ENCODE results near the gene KCNH6. TPM values are rescaled to one million over a fixed set of nuclear protein-coding genes. Genes with fewer than 3 reads are reported as not detected.

The KCNH6 gene, protein sequence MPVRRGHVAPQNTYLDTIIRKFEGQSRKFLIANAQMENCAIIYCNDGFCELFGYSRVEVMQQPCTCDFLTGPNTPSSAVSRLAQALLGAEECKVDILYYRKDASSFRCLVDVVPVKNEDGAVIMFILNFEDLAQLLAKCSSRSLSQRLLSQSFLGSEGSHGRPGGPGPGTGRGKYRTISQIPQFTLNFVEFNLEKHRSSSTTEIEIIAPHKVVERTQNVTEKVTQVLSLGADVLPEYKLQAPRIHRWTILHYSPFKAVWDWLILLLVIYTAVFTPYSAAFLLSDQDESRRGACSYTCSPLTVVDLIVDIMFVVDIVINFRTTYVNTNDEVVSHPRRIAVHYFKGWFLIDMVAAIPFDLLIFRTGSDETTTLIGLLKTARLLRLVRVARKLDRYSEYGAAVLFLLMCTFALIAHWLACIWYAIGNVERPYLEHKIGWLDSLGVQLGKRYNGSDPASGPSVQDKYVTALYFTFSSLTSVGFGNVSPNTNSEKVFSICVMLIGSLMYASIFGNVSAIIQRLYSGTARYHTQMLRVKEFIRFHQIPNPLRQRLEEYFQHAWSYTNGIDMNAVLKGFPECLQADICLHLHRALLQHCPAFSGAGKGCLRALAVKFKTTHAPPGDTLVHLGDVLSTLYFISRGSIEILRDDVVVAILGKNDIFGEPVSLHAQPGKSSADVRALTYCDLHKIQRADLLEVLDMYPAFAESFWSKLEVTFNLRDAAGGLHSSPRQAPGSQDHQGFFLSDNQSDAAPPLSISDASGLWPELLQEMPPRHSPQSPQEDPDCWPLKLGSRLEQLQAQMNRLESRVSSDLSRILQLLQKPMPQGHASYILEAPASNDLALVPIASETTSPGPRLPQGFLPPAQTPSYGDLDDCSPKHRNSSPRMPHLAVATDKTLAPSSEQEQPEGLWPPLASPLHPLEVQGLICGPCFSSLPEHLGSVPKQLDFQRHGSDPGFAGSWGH
- not detected for total RNA-seq

GRCh38 chr17:63523253-63523855, at the start of gene KCNH6:
TSS of gene KCNH6 (plus strand) at chr17:63523358. CDS start at chr17:63523414, 56 bp downstream.
- no peak for TF ChIP-seq CTCF (IDR thresholded peaks at IDR 0.05; ENCODE audit: low read depth)

GRCh38 chr17:63474174-63474573, 49.0 kb upstream of the KCNH6 start:
- TF ChIP-seq CTCF (IDR thresholded peaks at IDR 0.05; ENCODE audit: low read depth) = no peak

DNA sequence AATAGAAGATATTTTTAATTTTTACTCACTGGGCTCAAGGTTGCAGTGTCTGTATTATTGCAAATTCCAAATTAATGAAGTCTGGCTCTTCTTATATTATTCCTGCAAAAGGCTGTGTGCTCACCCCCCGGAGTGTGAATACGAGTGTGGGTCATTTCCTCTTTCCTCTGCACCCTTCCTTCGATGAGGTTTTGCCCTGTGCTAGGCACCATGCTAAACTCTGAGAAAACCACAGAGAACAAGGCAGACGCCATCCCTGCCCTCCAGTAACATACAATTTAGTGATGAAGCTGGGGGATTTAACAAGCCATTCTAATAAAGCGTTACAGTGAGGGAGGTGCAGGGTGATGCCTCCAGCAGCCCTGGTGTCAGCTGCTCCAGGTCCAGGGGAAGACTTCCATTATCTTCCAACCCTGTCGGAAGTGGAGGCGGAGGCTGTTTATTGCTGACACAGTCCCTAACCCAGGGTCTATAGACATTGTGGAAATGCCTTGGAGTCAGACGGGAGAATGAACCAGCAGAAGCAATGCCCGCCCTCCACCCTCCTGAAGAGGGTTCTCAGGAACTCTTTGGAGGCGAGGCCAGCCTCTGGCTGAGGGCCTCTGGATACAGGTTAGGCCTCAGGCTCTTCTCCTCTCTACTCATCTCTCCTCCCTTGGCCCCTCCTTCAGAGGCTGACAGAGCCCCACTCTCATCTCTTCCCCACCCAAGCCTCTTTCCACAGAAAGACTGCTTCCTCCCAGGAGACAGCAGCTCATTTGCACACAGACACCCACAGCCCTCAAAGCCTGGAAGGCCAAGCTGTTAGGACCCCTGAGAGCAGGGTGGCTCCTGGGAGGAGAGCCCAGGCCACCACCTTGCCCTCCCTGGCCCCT, 48.3 kb upstream of the KCNH6 start:
- no peak for TF ChIP-seq CTCF (IDR thresholded peaks at IDR 0.05; ENCODE audit: low read depth)

DNA sequence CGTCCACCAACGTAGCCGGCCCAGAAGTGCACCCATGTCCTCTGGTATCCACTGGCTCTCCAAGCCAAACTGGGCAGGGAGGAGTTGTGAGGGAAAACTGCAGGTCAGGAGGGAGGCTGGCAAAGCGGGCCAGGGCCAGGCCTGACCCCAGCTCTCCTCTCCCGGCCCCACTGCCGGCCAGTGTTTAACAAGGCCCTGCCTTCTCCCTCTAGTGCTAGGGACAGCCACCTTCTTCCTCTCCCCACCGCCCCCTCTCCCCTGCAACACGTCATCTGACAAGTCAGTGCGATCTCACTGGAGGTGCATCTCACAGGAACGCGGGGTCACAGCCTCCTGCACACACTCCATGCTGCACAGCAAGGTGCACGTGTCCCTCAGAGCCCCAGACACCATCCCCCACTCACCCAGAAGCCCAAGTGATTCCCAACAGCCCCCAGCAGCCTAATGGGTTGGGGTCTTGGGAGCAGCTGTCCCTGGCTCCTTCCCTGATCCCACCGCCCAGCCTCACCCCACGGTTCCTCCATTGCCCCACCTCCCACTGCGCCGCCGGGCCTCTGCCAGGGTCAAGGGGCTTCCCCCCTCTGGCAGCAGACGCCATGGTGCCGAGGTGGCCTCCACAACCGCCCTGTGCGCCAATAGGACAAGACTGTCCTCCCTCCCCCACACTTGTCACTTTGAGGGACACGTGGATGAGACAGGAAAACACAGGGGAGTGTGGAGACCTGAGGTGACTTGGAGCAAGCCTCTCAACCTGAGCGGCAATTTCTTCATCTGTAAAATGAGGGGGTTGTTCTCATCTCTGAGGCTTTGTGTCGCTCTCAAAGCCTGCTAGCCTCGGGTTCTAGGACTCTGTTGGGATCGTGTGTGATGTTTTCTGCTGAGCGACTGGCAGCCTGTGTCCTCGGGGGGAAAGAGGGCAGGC, 47.4 kb upstream of the KCNH6 start:
- no peak for TF ChIP-seq CTCF (IDR thresholded peaks at IDR 0.05; ENCODE audit: low read depth)

DNA sequence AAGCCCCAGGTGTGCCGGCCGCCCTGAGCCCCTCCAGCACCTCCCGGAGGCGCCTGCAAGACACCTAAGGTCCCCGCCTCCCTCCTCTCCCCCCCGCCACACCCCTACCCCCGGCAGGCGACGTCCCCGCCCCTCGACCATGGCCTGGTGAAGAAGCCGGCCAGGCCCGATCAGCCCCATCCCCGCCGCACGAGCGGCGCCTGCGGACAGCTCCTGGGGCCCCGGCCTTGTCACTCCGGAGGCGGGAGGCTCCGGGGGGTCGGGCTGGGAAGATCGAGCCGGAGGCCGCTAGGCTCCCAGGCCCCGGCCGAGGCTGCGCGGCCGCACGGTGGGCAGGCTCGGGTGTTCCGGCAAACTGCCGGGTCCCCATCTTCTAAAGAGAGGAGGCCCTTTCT, 46.7 kb upstream of the KCNH6 start:
- no peak for TF ChIP-seq CTCF (IDR thresholded peaks at IDR 0.05; ENCODE audit: low read depth)
